SK-N-SH treated with all-trans-retinoic acid at 6 μM for 48 hours (cell line): ENCODE measurements around the gene ARHGAP26.
A peak's percentile ranks its signal among the peaks of the same experiment; 100 is the strongest.

Experiments
- ATAC-seq: fragments of 200-7000 bp; cut with Tn5 transposase; 3 replicates; pipeline ENCODE4 v1.9.1; 2020; ENCODE audit warnings: mild to moderate bottlenecking, moderate library complexity
- ARNTL ChIP-seq: fragments of 450-650 bp; formaldehyde crosslinking; IDR thresholded peaks from 2 replicates; pipeline ENCODE4 v1.5.0; 2020; ENCODE audit warnings: low read depth, mild to moderate bottlenecking, moderate library complexity, borderline replicate concordance
- BACH2 ChIP-seq: fragments of 250-450 bp; sonication (Bioruptor Pico); IDR thresholded peaks from 2 replicates; pipeline ENCODE4 v1.9.0; 2021; ENCODE audit warnings: mild to moderate bottlenecking, borderline replicate concordance
- ESRRG ChIP-seq: fragments of 250-450 bp; sonication (Bioruptor Pico); IDR thresholded peaks from 2 replicates; pipeline ENCODE4 v1.6.1; 2021; ENCODE audit warnings: mild to moderate bottlenecking
- GLIS3 ChIP-seq: fragments of 250-450 bp; sonication (Bioruptor Pico); IDR thresholded peaks from 2 replicates; pipeline ENCODE4 v1.5.0; 2020; ENCODE audit warnings: mild to moderate bottlenecking, moderate library complexity
- ISL1 ChIP-seq: fragments of 250-450 bp; sonication (Bioruptor Pico); IDR thresholded peaks from 2 replicates; pipeline ENCODE4 v2.1.2; 2022; ENCODE audit warnings: mild to moderate bottlenecking, moderate library complexity
- OSR1 ChIP-seq: fragments of 250-450 bp; sonication (Bioruptor Pico); IDR thresholded peaks from 2 replicates; pipeline ENCODE4 v1.8.0; 2022; ENCODE audit warnings: moderate library complexity, mild to moderate bottlenecking, inconsistent platforms
- PPARA ChIP-seq: fragments of 250-450 bp; sonication (Bioruptor Pico); IDR thresholded peaks from 2 replicates; pipeline ENCODE4 v1.5.0; 2020; ENCODE audit warnings: mild to moderate bottlenecking, borderline replicate concordance
- RARB ChIP-seq: fragments of 250-450 bp; sonication (Bioruptor Pico); IDR thresholded peaks from 2 replicates; pipeline ENCODE4 v1.8.0; 2021; ENCODE audit warnings: mild to moderate bottlenecking, moderate library complexity
- SNAI2 ChIP-seq: fragments of 250-450 bp; sonication (Bioruptor Pico); IDR thresholded peaks from 2 replicates; pipeline ENCODE4 v1.5.0; 2020; ENCODE audit warnings: mild to moderate bottlenecking, moderate library complexity
- TOX ChIP-seq: fragments of 250-450 bp; sonication (Bioruptor Pico); IDR thresholded peaks from 2 replicates; pipeline ENCODE4 v1.8.0; 2021; ENCODE audit warnings: mild to moderate bottlenecking, moderate library complexity, borderline replicate concordance
- ZC3H10 ChIP-seq: fragments of 250-450 bp; sonication (Bioruptor Pico); IDR thresholded peaks from 2 replicates; pipeline ENCODE4 v1.5.1; 2021; ENCODE audit warnings: mild to moderate bottlenecking, moderate library complexity
- ZFP3 ChIP-seq: fragments of 250-450 bp; sonication (Bioruptor Pico); IDR thresholded peaks from 2 replicates; pipeline ENCODE4 v1.5.0; 2020; ENCODE audit warnings: mild to moderate bottlenecking, moderate library complexity
- ZFP30 ChIP-seq: fragments of 450-650 bp; formaldehyde crosslinking; IDR thresholded peaks from 2 replicates; pipeline ENCODE4 v1.5.0; 2022; ENCODE audit warnings: mild to moderate bottlenecking, moderate library complexity
- ZNF565 ChIP-seq: fragments of 450-650 bp; formaldehyde crosslinking; conservative IDR thresholded peaks from 2 replicates; pipeline ENCODE4 v1.5.0; 2020; ENCODE audit warnings: low read depth, mild to moderate bottlenecking, moderate library complexity
- ZNF70 ChIP-seq: fragments of 450-650 bp; formaldehyde crosslinking; IDR thresholded peaks from 2 replicates; pipeline ENCODE4 v1.5.0; 2020; ENCODE audit warnings: mild to moderate bottlenecking, moderate library complexity
- ZNF8 ChIP-seq: fragments of 450-650 bp; formaldehyde crosslinking; IDR thresholded peaks from 2 replicates; pipeline ENCODE4 v1.5.0; 2020; ENCODE audit warnings: mild to moderate bottlenecking, moderate library complexity
- TF ChIP-seq, protein P1 (sequence below): fragments of 250-450 bp; sonication (Bioruptor Pico); IDR thresholded peaks from 2 replicates; pipeline ENCODE4 v1.5.1; 2021; ENCODE audit warnings: mild to moderate bottlenecking, moderate library complexity
- TF ChIP-seq, protein P2 (sequence below): fragments of 250-450 bp; sonication (Bioruptor Pico); IDR thresholded peaks from 2 replicates; pipeline ENCODE4 v1.8.0; 2020; ENCODE audit warnings: mild to moderate bottlenecking, moderate library complexity, borderline replicate concordance
- TF ChIP-seq, protein P3 (sequence below): fragments of 250-450 bp; sonication (Bioruptor Pico); IDR thresholded peaks from 2 replicates; pipeline ENCODE4 v1.5.1; 2020; ENCODE audit warnings: low read depth, mild to moderate bottlenecking, moderate library complexity
- TF ChIP-seq, protein P4 (sequence below): fragments of 250-450 bp; sonication (Bioruptor Pico); IDR thresholded peaks from 2 replicates; pipeline ENCODE4 v1.8.0; 2021; ENCODE audit warnings: low read depth, mild to moderate bottlenecking, moderate library complexity, borderline replicate concordance
- TF ChIP-seq, protein P5 (sequence below): fragments of 250-450 bp; sonication (Bioruptor Pico); IDR thresholded peaks from 2 replicates; pipeline ENCODE4 v1.5.0; 2020; ENCODE audit warnings: mild to moderate bottlenecking, moderate library complexity

Gene ARHGAP26

DNA sequence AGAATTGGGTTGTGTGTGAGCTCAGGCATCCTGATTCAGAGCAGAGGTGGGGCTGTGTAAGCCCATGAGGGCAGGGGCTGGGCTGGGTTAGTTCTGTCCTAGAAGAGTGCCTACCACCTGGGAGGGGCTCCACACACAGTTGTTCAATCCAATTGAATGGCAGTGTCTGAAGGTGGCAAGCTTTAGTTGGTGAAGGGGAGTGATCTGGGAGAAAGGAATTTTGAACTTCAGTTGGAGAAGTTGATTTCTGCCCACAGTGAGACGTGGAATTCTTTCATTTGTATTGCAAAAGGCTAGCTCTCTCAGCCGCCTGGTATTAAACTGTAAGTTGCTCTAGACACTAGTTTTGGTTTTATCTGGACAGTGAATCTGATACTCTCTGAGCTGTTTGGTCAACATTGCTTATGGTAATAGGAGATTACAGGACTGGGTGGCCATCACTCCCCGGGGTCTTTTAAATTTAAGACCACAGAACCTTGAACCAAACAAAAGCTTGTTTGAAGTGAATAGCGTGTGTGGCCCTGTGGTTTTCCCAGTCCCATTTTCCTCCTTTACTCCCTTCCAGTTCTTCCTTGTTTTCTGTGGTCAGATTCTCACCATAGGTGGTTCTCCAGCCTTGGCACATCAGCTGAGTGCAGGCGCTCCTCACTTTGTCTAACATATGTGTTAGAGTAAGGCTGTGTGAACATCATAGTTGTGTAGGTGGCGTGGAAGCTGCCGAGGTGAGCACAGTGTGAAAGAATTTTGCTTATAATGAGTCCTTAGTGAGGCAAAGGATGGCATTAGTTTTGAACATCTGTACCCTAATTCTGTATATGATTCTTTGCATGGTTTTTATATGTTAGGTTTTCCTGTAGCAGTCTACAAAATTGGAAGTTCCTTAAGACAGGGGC lies 78.0 kb downstream of the ARHGAP26 start:
- ATAC-seq = peak; percentile 49
- TF ChIP-seq, protein P1, sequence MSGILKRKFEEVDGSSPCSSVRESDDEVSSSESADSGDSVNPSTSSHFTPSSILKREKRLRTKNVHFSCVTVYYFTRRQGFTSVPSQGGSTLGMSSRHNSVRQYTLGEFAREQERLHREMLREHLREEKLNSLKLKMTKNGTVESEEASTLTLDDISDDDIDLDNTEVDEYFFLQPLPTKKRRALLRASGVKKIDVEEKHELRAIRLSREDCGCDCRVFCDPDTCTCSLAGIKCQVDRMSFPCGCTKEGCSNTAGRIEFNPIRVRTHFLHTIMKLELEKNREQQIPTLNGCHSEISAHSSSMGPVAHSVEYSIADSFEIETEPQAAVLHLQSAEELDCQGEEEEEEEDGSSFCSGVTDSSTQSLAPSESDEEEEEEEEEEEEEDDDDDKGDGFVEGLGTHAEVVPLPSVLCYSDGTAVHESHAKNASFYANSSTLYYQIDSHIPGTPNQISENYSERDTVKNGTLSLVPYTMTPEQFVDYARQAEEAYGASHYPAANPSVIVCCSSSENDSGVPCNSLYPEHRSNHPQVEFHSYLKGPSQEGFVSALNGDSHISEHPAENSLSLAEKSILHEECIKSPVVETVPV (CRISPR knock-in tag) = no peak
- TF ChIP-seq ZFP30 (CRISPR knock-in tag) (no peak), ZNF70 (no peak), PPARA (CRISPR knock-in tag) (no peak), GLIS3 (CRISPR knock-in tag) (no peak), ZC3H10 (CRISPR knock-in tag) (no peak), ZNF565 (CRISPR knock-in tag) (no peak), OSR1 (no peak), ISL1 (CRISPR knock-in tag) (no peak), TOX (CRISPR knock-in tag) (no peak), ZNF8 (CRISPR knock-in tag) (no peak), BACH2 (no peak), ZFP3 (CRISPR knock-in tag) (no peak)
- TF ChIP-seq, protein P2, sequence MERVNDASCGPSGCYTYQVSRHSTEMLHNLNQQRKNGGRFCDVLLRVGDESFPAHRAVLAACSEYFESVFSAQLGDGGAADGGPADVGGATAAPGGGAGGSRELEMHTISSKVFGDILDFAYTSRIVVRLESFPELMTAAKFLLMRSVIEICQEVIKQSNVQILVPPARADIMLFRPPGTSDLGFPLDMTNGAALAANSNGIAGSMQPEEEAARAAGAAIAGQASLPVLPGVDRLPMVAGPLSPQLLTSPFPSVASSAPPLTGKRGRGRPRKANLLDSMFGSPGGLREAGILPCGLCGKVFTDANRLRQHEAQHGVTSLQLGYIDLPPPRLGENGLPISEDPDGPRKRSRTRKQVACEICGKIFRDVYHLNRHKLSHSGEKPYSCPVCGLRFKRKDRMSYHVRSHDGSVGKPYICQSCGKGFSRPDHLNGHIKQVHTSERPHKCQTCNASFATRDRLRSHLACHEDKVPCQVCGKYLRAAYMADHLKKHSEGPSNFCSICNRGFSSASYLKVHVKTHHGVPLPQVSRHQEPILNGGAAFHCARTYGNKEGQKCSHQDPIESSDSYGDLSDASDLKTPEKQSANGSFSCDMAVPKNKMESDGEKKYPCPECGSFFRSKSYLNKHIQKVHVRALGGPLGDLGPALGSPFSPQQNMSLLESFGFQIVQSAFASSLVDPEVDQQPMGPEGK = no peak
- TF ChIP-seq, protein P3, sequence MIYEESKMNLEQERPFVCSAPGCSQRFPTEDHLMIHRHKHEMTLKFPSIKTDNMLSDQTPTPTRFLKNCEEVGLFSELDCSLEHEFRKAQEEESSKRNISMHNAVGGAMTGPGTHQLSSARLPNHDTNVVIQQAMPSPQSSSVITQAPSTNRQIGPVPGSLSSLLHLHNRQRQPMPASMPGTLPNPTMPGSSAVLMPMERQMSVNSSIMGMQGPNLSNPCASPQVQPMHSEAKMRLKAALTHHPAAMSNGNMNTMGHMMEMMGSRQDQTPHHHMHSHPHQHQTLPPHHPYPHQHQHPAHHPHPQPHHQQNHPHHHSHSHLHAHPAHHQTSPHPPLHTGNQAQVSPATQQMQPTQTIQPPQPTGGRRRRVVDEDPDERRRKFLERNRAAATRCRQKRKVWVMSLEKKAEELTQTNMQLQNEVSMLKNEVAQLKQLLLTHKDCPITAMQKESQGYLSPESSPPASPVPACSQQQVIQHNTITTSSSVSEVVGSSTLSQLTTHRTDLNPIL (CRISPR knock-in tag) = no peak
- TF ChIP-seq, all 23 proteins: peak for 0

DNA sequence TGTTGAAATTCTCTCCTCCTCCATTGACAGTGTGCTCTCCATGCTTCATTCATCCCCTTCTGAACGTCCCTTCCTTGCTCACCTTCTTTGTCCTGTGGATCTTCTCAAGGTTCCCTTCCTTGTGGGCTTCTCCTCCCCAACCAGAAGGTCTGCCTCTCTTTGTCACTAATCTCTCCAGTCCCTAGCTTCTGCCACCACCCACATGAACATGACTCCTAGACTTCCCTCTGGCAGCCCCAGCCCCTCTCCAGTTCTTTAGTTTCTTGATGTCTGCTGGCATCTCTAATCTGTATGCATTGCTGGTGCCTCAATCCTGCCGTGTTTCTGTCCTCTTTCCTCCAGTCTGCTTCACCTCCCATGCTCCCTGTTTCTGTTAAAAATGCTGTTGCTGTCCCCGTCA lies 79.3 kb downstream of the ARHGAP26 start:
- ATAC-seq = no peak
- TF ChIP-seq BACH2 (no peak), RARB (CRISPR knock-in tag) (no peak), ZNF70 (no peak), ARNTL (CRISPR knock-in tag) (no peak), GLIS3 (CRISPR knock-in tag) (no peak), SNAI2 (CRISPR knock-in tag) (no peak)
- TF ChIP-seq, protein P1 (CRISPR knock-in tag) = no peak
- TF ChIP-seq, protein P4, sequence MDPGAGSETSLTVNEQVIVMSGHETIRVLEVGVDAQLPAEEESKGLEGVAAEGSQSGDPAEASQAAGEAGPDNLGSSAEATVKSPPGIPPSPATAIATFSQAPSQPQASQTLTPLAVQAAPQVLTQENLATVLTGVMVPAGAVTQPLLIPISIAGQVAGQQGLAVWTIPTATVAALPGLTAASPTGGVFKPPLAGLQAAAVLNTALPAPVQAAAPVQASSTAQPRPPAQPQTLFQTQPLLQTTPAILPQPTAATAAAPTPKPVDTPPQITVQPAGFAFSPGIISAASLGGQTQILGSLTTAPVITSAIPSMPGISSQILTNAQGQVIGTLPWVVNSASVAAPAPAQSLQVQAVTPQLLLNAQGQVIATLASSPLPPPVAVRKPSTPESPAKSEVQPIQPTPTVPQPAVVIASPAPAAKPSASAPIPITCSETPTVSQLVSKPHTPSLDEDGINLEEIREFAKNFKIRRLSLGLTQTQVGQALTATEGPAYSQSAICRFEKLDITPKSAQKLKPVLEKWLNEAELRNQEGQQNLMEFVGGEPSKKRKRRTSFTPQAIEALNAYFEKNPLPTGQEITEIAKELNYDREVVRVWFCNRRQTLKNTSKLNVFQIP = no peak

DNA sequence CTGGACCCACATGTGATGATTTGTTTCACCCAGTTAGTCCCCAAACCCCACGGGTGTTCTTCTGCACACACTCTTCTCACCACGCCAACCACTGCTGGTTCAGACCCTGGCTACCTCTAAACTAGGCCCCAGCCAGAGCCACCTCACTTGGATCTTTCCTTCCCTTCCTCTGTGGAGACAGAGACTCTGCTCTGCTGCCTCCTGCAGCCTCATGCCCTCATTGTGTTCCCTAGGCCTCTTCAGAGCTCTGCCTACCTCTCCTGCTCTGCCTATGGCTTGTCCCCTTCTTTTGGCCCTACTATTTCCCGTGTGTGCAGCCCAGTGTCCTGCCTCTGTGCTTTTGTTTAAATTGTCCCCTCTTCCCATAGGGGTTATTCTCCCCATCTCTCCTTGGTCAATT lies 79.7 kb downstream of the ARHGAP26 start:
- peak; percentile 8; the same call in 1 of the 3 replicates for ATAC-seq
- no peak for TF ChIP-seq ZC3H10 (CRISPR knock-in tag)
- TF ChIP-seq, protein P3 (CRISPR knock-in tag) = no peak
- no peak for TF ChIP-seq ZNF8 (CRISPR knock-in tag)
- no peak for TF ChIP-seq ESRRG (CRISPR knock-in tag)
- TF ChIP-seq, protein P2 = no peak
- TF ChIP-seq SNAI2 (CRISPR knock-in tag) = no peak
- TF ChIP-seq, protein P5, sequence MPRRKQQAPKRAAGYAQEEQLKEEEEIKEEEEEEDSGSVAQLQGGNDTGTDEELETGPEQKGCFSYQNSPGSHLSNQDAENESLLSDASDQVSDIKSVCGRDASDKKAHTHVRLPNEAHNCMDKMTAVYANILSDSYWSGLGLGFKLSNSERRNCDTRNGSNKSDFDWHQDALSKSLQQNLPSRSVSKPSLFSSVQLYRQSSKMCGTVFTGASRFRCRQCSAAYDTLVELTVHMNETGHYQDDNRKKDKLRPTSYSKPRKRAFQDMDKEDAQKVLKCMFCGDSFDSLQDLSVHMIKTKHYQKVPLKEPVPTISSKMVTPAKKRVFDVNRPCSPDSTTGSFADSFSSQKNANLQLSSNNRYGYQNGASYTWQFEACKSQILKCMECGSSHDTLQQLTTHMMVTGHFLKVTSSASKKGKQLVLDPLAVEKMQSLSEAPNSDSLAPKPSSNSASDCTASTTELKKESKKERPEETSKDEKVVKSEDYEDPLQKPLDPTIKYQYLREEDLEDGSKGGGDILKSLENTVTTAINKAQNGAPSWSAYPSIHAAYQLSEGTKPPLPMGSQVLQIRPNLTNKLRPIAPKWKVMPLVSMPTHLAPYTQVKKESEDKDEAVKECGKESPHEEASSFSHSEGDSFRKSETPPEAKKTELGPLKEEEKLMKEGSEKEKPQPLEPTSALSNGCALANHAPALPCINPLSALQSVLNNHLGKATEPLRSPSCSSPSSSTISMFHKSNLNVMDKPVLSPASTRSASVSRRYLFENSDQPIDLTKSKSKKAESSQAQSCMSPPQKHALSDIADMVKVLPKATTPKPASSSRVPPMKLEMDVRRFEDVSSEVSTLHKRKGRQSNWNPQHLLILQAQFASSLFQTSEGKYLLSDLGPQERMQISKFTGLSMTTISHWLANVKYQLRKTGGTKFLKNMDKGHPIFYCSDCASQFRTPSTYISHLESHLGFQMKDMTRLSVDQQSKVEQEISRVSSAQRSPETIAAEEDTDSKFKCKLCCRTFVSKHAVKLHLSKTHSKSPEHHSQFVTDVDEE (CRISPR knock-in tag) = no peak
- no peak for TF ChIP-seq PPARA (CRISPR knock-in tag)
- TF ChIP-seq ZNF70 = no peak
- no peak for TF ChIP-seq ZFP3 (CRISPR knock-in tag)
- no peak for TF ChIP-seq BACH2
- no peak for TF ChIP-seq ZNF565 (CRISPR knock-in tag)
